ENCODE results near the gene SPACA1. TPM values are rescaled to one million over a fixed set of nuclear protein-coding genes. Genes with fewer than 3 reads are reported as not detected.

SPACA1 gene
- total and polyA plus RNA-seq, 2 of the 4 experiments (the other 2 are of a cell fraction) = not detected

- ChIA-PET POLR2A (ENCODE audit: unreplicated experiment) (no interaction called here), CTCF (no interaction called here)
- intact Hi-C loops (cut with micrococcal nuclease) = no loop called here
- Histone ChIP-seq H2BK5ac (ENCODE audit: low read depth, low read length, poor library complexity, severe bottlenecking) (no peak overlapping the region), H3K9me3 (ENCODE audit: control insufficient read depth, insufficient read depth, low read length) (no peaks in the 10 kb centered on the region), H4K8ac (ENCODE audit: low read depth in 2 of 2, low read length in 2 of 2) (no peak overlapping the region), H3K56ac (ENCODE audit: extremely low read depth, insufficient read depth, low read length) (no peak overlapping the region), H2AFZ (replicated peaks; ENCODE audit: low read length, poor library complexity) (no peak overlapping the region), H3K4me1 (ENCODE audit: control insufficient read depth, insufficient read depth, low read length) (no peaks in the 10 kb centered on the region), H2AK9ac (replicated peaks; ENCODE audit: low read depth, low read length, poor library complexity) (no peak overlapping the region), H3K36me3 (ENCODE audit: control insufficient read depth, insufficient read depth, low read length) (no peaks in the 10 kb centered on the region), H3K27me3 (ENCODE audit: control insufficient read depth, insufficient read depth, low read length) (no peaks in the 10 kb centered on the region), H3K23ac (ENCODE audit: low read depth, low read length) (no peak overlapping the region), H4K20me1 (ENCODE audit: insufficient read depth, low read length) (no peaks in the 10 kb centered on the region), H3K4me2 (ENCODE audit: low read depth, low read length) (no peak overlapping the region), H3K4ac (ENCODE audit: low read depth, low read length) (no peak overlapping the region), H3K18ac (ENCODE audit: low read depth, low read length) (no peak overlapping the region), H4K91ac (ENCODE audit: insufficient read depth, low read depth, low read length) (no peak overlapping the region), H2BK20ac (ENCODE audit: low read depth, low read length) (no peak overlapping the region), H4K5ac (ENCODE audit: low read depth, low read length) (no peak overlapping the region), H3K14ac (replicated peaks; ENCODE audit: low read depth, low read length) (no peak overlapping the region), H3K4me3 (ENCODE audit: insufficient read depth, low read depth, low read length) (no peak overlapping the region), H2BK15ac (ENCODE audit: low read depth, low read length) (no peak overlapping the region), H3K9me1 (ENCODE audit: insufficient read depth, low read length) (no peaks in the 10 kb centered on the region), H3K9ac (ENCODE audit: low read depth, low read length) (no peak overlapping the region), H3K79me1 (ENCODE audit: low read depth in 1 of 2, low read length in 2 of 2) (no peaks in the 10 kb centered on the region), H3K27ac (ENCODE audit: insufficient read depth, low read length) (no peak overlapping the region), H2BK120ac (ENCODE audit: low read depth, low read length) (no peak overlapping the region), H2AK5ac (ENCODE audit: low read depth, low read length) (no peak overlapping the region)
- no TSS peak for BruUV-seq (replicated peaks)
- DNase-seq (no peak), ATAC-seq (ENCODE audit: low read depth) (no peak)
- TF ChIP-seq BHLHE40 (IDR thresholded peaks at IDR 0.05; ENCODE audit: low read depth, low read length) = no peak
- no peak for TF ChIP-seq CHD1 (IDR thresholded peaks at IDR 0.05; ENCODE audit: low read depth, low read length)
- TF ChIP-seq MAZ (IDR thresholded peaks at IDR 0.05; ENCODE audit: borderline replicate concordance, low read depth, low read length) = no peak
- no peak for TF ChIP-seq POLR2A (IDR thresholded peaks at IDR 0.05; ENCODE audit: low read depth, low read length)
- no peak for TF ChIP-seq RAD21 (IDR thresholded peaks at IDR 0.05; ENCODE audit: low read length)
- in situ Hi-C loops (cut with MboI; ENCODE audit: low sequenced_read_pairs) = no loop called here
- dilution Hi-C loops (cut with HindIII; ENCODE audit: low sequenced_read_pairs, unreplicated experiment) = no loop called here
- WGBS, 2 experiments (ENCODE audit: extremely low coverage in 2 of 2, insufficient read length in 1 of 2) = 10% methylated on average over 2 of the region's 5 CpGs; no CpG with 5 or more reads in 1 of the 2 experiments
Observed at GRCh38 chr6:88111991-88112390, 64.3 kb downstream of the SPACA1 start.
